Stimulated activated CD4-positive, alpha-beta T cell treated with anti-CD3 and anti-CD28 coated beads, Interleukin-2, amount 100 ng/mL, for 48 hours (primary cell): ENCODE data around the gene HIGD1B.

Experiments
- DNase-seq, 2 donors: peaks; one replicate each; pipeline ENCODE4 v3.0.0-alpha.2; 2020

The HIGD1B gene

DNA sequence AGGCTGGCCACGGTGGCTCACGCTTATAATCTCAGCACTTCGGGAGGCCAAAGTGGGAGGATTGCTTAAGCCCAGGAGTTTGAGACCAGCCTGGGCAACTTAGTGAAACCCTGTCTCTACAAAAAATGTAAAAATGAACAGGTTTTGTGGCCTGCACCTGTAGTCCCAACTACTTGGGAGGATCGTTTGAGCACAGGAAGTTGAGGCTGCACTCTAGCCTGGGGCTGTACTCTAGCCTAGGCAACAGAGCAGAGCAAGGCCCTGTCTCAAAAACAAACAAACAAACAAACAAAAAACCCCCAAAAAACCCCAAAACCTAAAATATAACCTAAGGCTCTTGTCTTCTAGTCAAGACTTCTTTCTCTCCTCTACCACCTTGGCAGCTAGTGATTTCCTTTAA, 7.4 kb upstream of the HIGD1B start:
- no peak for DNase-seq

DNA sequence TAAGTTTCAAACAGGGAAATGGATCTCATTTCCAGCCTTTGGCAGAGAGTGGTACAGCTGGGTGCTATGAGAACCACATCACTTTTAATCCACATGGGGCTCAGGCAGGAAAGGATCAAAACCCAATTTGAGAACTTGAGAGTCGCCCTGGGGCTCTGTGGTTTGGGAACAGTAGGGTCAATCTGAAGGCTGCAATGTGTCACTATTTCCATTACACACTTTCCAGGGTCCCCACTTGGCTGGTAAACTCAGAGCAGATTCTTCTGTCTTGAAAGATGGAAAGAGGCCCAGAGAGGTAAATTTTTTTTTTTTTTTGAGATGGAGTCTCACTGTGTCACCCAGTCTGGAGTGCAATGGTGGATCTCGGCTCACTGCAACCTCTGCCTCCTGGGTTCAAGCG, 6.7 kb upstream of the HIGD1B start:
- no peak for DNase-seq

- DNase-seq: no peak
Measured at GRCh38 chr17:44842748-44843147, 4.9 kb upstream of the HIGD1B start.

DNA sequence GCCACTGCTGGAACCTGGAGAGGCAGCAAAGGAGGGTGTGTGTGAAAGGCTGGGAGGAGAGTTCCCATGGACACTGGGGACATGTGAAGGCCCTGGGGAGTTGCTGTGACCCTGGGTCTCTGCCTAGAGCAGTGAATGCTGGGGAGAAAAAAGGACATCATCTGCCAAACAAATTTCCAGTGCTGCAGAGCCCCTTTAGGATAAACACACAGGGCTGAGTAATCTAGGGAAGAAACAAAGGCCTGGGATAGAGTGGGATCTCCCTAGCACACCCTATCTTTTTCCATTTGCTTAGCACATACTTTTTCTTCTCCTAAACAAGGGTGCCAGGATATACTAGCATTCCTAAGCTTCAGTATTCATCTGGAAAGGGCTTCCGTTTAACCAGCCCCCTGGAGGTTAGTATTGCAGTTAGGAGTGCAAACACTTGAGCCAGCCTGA, 3.3 kb upstream of the HIGD1B start:
- no peak for DNase-seq

GRCh38 chr17:44846206-44846605, 1.5 kb upstream of the HIGD1B start:
- DNase-seq: no peak

DNA sequence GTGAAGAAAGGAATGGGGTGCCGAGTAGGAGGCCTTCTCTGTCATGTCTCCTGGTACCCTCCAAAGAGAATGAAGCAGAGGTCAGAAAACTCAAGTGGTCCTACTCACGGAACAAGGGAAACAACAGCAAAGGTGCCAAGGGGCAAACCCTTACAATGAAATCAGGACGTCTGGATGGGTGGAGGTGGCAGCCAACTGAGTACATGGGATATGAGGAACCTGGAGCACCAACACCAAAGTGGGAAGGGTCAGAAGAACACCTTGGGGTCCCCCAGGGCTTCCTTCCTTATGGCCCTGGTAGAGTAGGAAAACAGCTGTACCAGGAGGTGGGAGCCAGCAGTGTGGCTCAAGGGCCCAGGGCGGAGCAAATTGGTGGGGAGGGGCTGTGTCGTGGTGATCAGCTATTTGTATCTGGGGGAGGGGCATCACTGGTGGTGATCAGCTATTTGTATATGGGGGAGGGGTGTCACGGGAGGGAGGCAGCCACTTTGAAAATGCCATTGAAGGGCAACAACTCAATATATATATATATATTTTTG, 643 bp downstream of the HIGD1B start:
- no peak for DNase-seq

DNA sequence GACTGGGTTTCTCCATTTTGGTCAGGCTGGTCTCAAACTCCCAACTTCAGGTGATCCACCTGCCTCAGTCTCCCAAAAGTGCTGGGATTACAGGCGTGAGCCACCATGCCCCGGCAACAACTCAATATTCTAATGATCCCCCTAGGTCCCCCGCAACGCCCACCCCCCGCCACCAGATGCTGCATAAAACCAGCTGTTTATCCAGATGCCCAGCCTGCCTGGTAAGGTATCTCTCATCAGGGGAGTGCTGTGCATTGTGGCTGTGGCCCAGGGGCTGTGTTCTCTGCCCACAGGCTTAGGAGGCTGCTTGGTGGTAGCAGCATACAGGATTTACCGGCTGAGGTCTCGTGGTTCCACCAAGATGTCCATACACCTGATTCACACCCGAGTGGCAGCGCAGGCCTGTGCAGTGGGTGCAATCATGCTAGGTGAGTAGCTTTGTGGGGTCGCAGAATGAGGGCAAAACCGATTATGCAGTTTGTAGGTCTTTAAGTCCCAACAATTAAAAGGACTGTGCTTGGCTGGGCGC, 1.3 kb downstream of the HIGD1B start:
- DNase-seq: no peak

GRCh38 chr17:44850025-44850424, 2.3 kb downstream of the HIGD1B start:
- no peak for DNase-seq

DNA sequence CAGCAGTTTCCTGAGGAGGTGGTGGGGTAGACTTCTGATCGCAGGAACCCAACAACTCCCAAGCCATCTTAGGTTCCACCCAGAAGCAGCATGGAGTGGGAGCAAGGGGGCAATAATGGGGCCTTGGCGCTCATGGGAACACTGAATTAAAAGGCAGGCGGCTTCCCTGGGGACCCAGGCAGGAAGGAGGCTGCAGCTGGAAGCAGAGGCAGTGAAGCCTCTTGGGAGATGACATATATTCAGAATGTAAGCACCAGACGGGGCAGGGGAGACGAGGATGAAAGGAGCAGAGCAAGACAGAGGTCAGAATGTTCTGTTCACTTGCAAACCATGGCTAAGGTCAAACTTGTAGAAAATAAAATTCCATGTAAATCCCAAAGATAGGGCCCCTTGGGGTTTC, 2.9 kb downstream of the HIGD1B start:
- no peak for DNase-seq

DNA sequence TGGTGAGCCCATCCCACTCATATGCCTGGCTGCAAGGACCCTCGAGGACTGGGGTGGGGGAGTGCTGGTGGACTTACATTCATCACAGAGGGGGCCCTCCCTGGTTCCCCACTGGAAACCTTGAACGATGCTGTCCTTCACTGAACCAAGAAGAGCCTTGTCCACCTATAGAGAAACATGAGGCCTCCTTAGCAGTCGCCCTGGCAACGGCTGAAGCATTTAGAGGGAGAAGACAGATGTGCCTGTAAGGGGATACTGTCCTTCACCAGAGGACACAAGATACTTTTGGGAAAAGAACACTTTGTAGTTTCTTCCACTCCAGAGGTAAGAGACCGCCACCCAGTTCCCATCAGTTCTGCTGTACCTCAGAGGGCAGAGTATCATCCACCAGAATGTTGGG, 6.5 kb downstream of the HIGD1B start:
- no peak for DNase-seq

DNA sequence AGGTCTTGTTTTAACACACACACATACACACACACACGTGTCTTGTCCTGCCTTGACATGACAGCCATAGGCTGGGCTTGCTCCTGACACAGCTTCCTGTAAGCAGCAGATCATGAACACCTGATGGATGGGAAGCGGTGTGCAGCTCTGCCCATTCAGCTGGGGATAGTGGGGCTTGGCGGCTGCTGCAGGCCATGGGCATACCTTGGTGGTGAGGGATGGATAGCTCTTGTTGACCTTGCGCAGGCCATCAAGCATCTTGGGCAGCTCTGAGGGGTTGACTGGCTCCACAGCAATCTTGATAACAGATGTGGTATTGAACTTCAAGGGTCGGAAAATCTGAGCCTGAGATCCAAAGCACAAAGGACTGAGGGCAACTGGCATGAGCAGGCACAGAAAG, 12.0 kb downstream of the HIGD1B start:
- DNase-seq: no peak

DNA sequence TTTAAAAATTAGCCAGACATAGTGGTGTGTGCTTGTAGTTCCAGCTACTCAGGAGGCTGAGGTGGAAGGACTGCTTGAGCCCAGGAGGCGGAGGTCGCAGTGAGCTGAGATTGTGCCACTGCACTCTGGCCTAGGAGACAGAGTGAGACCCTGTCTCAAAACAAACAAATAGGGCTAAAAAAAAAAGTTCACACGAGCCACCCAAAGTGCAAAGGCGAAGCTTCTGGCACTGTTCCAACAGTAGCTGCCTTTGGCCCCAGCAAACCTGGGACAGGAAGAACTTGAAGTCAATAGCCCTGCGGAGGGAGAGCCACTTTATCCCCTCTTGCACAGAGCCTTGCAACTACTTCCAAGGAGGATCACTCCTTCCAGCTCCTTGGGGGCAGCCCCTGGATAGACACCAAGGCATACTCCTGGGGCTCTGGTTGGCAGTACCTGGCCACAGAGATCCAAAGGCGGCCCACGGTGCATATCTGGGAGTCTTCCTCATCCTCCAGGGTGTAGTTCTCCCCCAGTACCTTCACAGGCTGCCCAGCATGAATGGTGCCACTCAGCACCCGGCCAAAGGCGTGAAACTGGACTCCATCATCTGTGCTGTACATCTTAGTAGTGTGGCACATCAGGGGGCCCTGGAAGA, 14.7 kb downstream of the HIGD1B start:
- no peak for DNase-seq

- no peak for DNase-seq
Measured at GRCh38 chr17:44863061-44863918, 15.6 kb downstream of the HIGD1B start.

- no peak for DNase-seq
Measured at GRCh38 chr17:44864831-44865230, 17.1 kb downstream of the HIGD1B start.

DNA sequence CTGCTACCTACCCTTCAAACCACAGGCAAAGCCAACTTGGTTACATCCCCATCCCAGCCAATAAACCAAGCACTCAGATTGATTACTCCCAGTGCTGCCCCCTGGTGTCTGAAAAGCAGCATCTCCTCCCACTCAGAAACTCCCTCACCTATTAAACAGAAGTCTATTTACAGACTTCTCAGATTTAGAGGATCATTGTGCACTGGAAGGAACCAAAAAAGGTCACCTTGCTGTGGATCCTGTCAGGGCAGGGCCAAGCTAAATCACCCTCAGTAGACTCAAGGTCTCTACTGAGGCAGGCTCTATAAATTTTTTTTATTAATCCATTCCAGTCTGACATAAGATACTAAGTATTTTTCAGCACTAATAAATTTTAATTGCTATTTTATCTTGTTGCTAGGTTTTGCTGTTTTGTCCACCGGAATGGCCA, 17.6 kb downstream of the HIGD1B start:
- peak; percentile 73 to 74 for DNase-seq

DNA sequence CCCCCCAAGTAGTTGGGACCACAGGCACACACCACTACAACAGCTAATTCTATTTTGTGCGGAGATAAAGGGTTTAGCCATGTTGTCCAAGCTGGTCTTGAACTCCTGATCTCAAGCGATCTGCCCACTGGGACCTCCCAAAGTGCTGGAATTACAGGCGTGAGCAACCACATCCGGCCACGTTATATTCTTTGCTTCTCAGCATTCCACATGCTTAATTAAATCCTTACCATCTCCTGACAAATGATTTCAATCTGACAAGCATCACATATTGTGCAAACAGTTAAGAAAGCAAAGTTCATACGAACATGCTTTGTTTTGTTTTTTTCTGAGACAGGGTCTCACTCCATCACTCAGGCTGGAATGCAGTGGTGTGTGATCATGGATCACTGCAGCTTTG, 18.2 kb downstream of the HIGD1B start:
- no peak for DNase-seq

- DNase-seq: no peak
Measured at GRCh38 chr17:44867841-44868240, 20.2 kb downstream of the HIGD1B start.

GRCh38 chr17:44871556-44871955, 23.9 kb downstream of the HIGD1B start:
- no peak for DNase-seq

DNA sequence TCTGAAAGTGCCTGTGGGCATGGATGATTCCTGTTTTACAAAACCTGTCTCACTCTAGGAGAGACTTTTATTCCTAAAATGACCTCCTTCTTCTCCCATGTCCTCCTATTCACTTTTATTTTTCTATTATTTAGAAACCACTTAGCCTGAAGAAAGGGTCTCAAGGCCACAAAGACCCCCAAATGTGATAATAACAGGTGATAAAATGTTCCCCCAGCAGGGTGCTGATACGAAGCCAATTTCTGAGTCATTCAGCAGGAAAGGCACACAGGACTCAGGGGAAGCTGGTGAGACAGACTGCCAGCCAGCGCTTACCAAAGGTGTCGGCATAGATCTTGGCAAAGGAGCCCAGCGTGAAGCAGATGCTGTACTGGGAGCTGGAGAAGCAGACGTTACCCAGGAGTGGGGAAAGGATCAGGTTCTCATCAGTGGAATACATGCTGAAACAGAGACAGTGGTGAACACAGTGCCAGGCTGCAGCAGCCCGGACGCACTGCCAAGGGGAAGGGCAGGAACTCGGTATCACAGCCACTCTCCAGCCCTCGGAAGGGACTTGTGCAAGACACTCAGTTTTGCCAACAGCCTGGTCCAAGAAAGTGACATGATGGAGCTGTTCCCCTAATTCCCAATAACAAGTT, 24.6 kb downstream of the HIGD1B start:
- no peak for DNase-seq

GRCh38 chr17:44875761-44876160, 28.1 kb downstream of the HIGD1B start:
- no peak for DNase-seq

DNA sequence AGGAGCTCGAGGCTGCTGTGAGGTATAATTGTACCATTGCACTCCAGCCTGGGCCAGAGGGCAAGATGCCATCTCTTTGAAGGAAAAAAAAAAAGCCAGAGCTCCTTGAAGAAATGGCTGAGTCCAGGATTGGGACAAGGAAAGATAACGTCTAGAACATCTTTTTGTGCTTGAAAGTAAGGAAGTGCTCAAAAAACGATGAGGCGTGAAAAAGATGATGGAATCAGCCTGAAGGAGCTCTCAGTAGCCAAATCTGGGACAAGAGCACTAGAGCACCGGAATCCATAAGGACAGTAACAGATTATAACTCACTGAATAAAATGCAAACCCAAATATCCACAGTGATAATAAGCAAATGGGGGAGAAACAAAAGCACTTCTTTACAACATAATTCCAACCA, 29.4 kb downstream of the HIGD1B start:
- no peak for DNase-seq

DNA sequence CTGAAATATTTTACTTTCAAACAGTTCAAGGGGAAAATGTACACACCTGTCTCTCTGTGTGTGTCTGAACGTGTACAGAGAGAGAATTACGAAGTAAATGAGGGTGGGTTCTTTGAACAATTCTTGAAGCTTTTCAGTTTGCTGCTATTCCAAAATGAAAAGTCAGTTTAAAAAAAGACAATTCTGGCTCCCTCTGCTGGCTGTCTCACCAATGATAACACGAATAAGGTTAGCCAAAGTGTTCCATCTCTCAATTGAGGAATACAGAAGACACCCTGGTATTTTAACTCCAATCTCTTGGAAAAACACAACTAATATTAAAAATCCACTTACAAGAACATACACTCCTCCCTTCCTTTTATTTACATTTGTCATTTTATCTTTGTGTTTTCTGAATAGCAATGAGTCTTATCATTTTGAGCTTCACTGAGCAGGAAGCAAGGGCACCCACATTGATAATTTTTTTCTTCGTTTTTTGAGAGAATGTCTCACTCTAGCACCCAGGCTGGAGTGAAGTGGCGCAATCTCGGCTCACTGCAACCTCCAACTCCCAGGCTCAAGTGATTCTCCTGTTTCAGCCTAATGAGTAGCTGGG, 31.0 kb downstream of the HIGD1B start:
- DNase-seq: peak in 1 of 2 donors; percentile 19

DNA sequence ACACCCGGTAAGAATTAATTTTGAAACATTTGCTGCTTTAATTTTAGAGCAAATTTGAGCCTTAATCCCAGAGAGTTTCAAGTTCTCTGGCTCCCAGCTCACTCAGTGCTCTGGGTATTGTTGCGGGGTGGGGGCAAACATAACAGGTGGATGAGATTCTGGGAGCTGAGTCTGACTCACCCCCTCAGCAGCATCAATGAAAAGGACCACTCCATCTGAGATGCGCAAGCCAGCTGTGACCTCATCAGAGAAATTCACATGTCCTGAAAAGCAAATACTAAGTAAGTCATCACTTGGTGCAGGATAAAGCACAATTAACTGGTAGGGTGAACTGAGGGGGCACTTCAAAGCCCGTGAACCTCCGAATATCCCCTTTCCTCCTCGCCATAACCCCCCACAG, 31.7 kb downstream of the HIGD1B start:
- no peak for DNase-seq
